GM19023 (cell line): Measurements from ENCODE around the gene PIP.
"Not testable (repeated sequence)": the region's sequence is repeated elsewhere in the genome, so short reads cannot be mapped to it uniquely, and the experiment has no call there.

Experiments used
- ATAC-seq: cut with Tn5 transposase; IDR thresholded peaks from one replicate; pipeline ENCODE4 v1.9.1; 2021; ENCODE audit warnings: mild to moderate bottlenecking, moderate library complexity; ENCODE audit not compliant: unreplicated experiment

The PIP gene

DNA sequence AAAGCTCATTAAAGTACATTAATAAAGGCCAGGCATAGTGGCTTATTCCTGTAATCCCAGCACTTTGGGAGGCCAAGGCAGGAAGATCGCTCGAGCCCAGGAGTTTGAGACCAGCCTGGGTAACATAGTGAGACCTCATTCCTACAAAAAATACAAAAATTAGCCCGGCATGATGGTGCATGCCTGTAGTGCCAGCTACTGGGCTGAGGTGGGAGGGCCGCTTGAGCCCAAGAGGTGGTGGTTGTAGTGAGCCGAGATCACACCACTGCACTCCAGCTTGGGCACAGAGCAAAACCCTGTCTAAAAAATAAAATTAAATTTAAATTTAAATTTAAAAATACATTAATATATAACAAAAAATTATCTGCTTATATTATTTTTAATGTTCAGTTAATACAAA is 44.3 kb downstream of the PIP start:
- ATAC-seq = no peak

- ATAC-seq = no peak
Measured at GRCh38 chr7:143177374-143178119, 45.7 kb downstream of the PIP start.

DNA sequence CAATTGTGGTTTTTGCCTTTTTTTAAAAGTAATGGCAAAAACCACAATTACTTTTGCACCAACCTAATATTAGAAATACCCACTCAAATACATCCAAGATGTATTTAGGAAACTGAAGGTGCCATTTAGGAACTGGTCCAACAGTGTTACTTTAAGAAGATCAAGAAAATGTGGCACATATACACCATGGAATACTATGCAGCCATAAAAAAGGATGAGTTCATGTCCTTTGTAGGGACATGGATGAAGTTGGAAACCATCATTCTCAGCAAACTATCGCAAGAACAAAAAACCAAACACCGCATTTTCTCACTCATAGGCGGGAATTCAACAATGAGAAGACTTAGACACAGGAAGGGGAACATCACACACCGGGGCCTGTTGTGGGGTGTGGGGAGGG is 48.9 kb downstream of the PIP start:
- ATAC-seq = not testable (repeated sequence)

- ATAC-seq = no peak
Measured at GRCh38 chr7:143181349-143181748, 49.5 kb downstream of the PIP start.

DNA sequence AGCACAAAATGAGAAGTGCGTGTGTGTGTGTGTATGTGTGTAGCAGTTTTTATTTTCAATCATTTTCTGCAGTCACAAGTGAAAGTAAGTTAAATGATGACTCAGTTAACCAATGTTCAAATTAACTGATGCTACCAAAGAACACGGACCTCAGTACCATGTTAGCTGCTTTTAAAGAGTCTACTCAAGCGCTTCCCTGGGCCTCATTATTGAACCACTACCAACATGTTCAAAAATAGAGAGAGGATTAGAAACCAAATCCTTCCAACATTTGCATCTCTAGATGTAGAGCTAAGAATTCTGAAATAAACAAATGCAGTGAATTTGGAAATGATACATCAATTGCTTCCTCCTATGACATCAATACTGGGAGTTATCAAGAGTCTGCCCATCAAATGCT is 51.1 kb downstream of the PIP start, which contains the start of gene TAS2R39:
TAS2R39 (plus strand) TSS at position 396 of the 400 bp plus-strand sequence; CDS start at position 396, 0 bp downstream.
- ATAC-seq = no peak

- no peak for ATAC-seq
Measured at GRCh38 chr7:143185551-143185950, 53.7 kb downstream of the PIP start.

GRCh38 chr7:143188994-143189393 is 57.1 kb downstream of the PIP start:
- ATAC-seq = no peak
